PC-9 (cell line): Measurements from ENCODE around the gene BBX. TPM values are rescaled to one million over a fixed set of nuclear protein-coding genes. Genes with fewer than 3 reads are reported as not detected.

Source experiments
- BruUV-seq: library from RNA; stranded (reverse); fragments of 400-500 nt; replicated peaks from 2 replicates; lab custom pipeline; 2021; lab: Mats Ljungman, UMichigan
- CTCF ChIA-PET: fragments of 300-600 bp; sonication (Branson Sonifier 250); formaldehyde crosslinking; loops from one replicate; lab custom pipeline; 2022; ENCODE audit warnings: antibody characterized with exemption; lab: Charles Lee
- POLR2A ChIA-PET: fragments of 300-600 bp; sonication (Branson Sonifier 250); formaldehyde crosslinking; loops from one replicate; lab custom pipeline; 2022; ENCODE audit warnings: antibody characterized with exemption; ENCODE audit not compliant: unreplicated experiment; lab: Charles Lee
- DNase-seq, 2 experiments: peaks; one replicate each; pipeline versions ENCODE4 v3.0.0 to v3.0.0-alpha.2; 2015 to 2022; ENCODE audit warnings: mixed read lengths in 1 of 2
- H2AFZ ChIP-seq: fragments of 200-600 bp; sonication (generic); 2 replicates; pipeline ENCODE4 v1.8.1; 2017; ENCODE audit warnings: antibody characterized with exemption
- H3F3A ChIP-seq: fragments of 200-600 bp; sonication (generic); 2 replicates; pipeline ENCODE4 v1.8.1; 2017; ENCODE audit warnings: antibody characterized with exemption, mild to moderate bottlenecking, low read depth; ENCODE audit not compliant: insufficient read depth
- H3K27ac ChIP-seq: fragments of 200-600 bp; sonication (generic); 2 replicates; pipeline ENCODE4 v1.6.1; 2016; ENCODE audit warnings: mixed run types
- H3K27me3 ChIP-seq: fragments of 200-600 bp; sonication (generic); 2 replicates; pipeline ENCODE4 v1.6.1; 2016; ENCODE audit warnings: low read depth, mixed run types; ENCODE audit not compliant: insufficient read depth
- H3K36me3 ChIP-seq: fragments of 200-600 bp; sonication (generic); 2 replicates; pipeline ENCODE4 v1.6.1; 2016; ENCODE audit warnings: low read depth, mixed run types
- H3K4me1 ChIP-seq: fragments of 200-600 bp; sonication (generic); replicated peaks from 2 replicates; pipeline ENCODE4 v1.6.1; 2016; ENCODE audit warnings: mixed run types; ENCODE audit not compliant: insufficient read depth
- H3K4me2 ChIP-seq: fragments of 200-600 bp; sonication (generic); 2 replicates; pipeline ENCODE4 v1.6.1; 2017; ENCODE audit warnings: mixed run types
- H3K4me3 ChIP-seq: fragments of 200-600 bp; sonication (generic); 2 replicates; pipeline ENCODE4 v1.6.1; 2016; ENCODE audit warnings: mixed run types
- H3K79me2 ChIP-seq: fragments of 200-600 bp; sonication (generic); 2 replicates; pipeline ENCODE4 v1.6.1; 2017; ENCODE audit warnings: low read depth, mixed run types
- H3K9me2 ChIP-seq: fragments of 200-600 bp; sonication (generic); 2 replicates; pipeline ENCODE4 v1.8.1; 2017; ENCODE audit warnings: mild to moderate bottlenecking; ENCODE audit not compliant: insufficient read depth
- H3K9me3 ChIP-seq: fragments of 200-600 bp; sonication (generic); 2 replicates; pipeline ENCODE4 v1.8.1; 2016; ENCODE audit warnings: low read depth; ENCODE audit not compliant: insufficient read depth
- H4K20me1 ChIP-seq: fragments of 200-600 bp; sonication (generic); 2 replicates; pipeline ENCODE4 v1.8.1; 2017; ENCODE audit not compliant: insufficient read depth
- EZH2 ChIP-seq: fragments of 200-600 bp; sonication (generic); IDR thresholded peaks from 2 replicates; pipeline ENCODE4 v1.8.0; 2017; ENCODE audit warnings: antibody characterized with exemption, low read depth
- intact Hi-C: fragments of 100-400 bp; cut with micrococcal nuclease; formaldehyde crosslinking; loops from one replicate; pipeline ENCODE4 v1.10.0; 2022; ENCODE audit not compliant: unreplicated experiment
- total RNA-seq: library from RNA; stranded (reverse); gene quantifications from 2 replicates; pipeline ENCODE4 v1.2.3, GENCODE V29; 2021
- TF ChIP-seq, protein P1 (sequence below): fragments of 200-600 bp; sonication (generic); conservative IDR thresholded peaks from 2 replicates; pipeline ENCODE4 v1.6.1; 2017; ENCODE audit warnings: mixed run types, antibody characterized with exemption, mild to moderate bottlenecking, moderate library complexity

BBX gene
- total RNA-seq, 1 experiment from 2014 or later: 91.7 TPM

DNA sequence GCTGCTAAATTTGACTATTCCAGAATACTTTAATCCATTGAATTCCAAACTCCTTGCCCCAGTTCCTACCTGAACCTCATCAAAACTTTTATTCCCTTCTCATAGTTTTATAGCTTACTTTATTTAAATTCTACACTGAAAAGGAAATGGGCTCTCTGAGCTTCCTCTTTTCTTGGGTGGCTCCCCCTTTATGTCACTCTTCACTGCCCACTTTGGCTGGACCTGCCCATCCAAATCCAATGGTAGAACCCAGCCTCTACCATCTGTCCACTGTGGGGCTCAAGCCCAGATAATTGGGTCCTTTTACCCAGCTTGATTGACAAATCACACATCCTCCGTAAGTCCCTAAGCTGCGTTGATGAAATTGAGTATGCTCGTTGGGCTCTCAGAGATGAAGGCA lies 216.5 kb downstream of the BBX start:
- 0 out of 2 replicates have a peak, but pooled peaks cover 3% of the 10 kb centered on the region for H3K36me3 ChIP-seq
- DNase-seq: no peak
- H3K9me3 ChIP-seq: no peaks in the 10 kb centered on the region
- H3K4me2 ChIP-seq: no peak overlapping the region
- no TSS peak for BruUV-seq
- ChIA-PET POLR2A (no interaction called here), CTCF (interaction anchor here (0.5 to 0.9 kb wide), 2 partner anchors 63 to 426 kb away, joined by 3 to 4 read pairs; no protein-coding TSS in a partner anchor)
- H3K27me3 ChIP-seq: no peaks in the 10 kb centered on the region
- H3K4me3 ChIP-seq: no peak overlapping the region
- no peak overlapping the region for H3K27ac ChIP-seq
- no peak overlapping the region for H2AFZ ChIP-seq
- no peaks in the 10 kb centered on the region for H4K20me1 ChIP-seq
- intact Hi-C loops: no loop called here
- H3F3A ChIP-seq: no peaks in the 10 kb centered on the region
- no peaks in the 10 kb centered on the region for H3K4me1 ChIP-seq
- H3K9me2 ChIP-seq: peaks cover 2% of the 10 kb centered on the region; the same call in 1 of the 2 replicates
- no peaks in the 10 kb centered on the region for H3K79me2 ChIP-seq
- TF ChIP-seq, protein P1, sequence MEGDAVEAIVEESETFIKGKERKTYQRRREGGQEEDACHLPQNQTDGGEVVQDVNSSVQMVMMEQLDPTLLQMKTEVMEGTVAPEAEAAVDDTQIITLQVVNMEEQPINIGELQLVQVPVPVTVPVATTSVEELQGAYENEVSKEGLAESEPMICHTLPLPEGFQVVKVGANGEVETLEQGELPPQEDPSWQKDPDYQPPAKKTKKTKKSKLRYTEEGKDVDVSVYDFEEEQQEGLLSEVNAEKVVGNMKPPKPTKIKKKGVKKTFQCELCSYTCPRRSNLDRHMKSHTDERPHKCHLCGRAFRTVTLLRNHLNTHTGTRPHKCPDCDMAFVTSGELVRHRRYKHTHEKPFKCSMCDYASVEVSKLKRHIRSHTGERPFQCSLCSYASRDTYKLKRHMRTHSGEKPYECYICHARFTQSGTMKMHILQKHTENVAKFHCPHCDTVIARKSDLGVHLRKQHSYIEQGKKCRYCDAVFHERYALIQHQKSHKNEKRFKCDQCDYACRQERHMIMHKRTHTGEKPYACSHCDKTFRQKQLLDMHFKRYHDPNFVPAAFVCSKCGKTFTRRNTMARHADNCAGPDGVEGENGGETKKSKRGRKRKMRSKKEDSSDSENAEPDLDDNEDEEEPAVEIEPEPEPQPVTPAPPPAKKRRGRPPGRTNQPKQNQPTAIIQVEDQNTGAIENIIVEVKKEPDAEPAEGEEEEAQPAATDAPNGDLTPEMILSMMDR: no peak
- no peak for TF ChIP-seq EZH2

DNA sequence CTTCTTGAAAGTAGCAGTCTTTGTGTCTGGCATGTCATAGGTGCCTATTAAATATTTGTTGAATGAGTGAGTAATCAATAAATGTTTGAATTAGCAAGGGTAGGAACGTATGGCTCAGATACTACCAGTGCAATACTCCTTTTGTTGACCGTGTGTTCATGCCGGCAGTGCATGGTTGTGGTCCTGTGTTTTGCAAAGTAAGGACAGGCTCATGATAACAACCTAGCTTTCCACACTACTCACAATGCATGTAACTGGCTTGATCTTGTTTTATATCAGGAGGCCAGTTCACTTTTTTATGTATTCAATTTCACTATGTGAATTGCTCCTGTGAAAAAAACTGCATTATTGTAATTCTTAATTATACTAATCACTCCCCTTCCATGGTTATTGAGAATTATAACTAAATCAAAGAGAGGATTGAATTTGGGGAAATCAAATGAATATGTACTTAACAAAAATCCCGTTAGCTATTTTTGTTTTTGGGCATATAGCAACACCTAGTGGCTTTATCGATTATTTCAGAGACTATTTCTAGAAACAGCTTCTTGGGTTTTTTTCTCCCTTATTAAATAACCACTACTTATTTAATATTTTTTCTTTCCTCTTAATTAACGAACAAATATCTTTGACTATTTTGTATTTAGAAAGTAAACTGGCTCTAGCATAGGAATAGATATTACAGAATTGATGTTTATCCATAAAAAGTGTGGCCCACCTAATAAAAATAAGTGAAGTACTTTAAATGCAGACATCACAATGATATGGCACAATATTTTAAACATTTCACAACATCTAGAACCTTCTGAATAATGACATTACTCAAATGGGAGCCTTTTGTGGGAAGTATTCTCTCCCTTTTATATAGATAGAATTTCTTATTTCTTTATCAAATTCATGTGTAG lies 218.5 kb downstream of the BBX start:
- H3K27me3 ChIP-seq: no peaks in the 10 kb centered on the region
- DNase-seq: no peak
- H4K20me1 ChIP-seq: no peaks in the 10 kb centered on the region
- TF ChIP-seq EZH2: no peak
- TF ChIP-seq, protein P1: peak; percentile 83
- BruUV-seq: no TSS peak
- no peak overlapping the region for H3K4me3 ChIP-seq
- H3F3A ChIP-seq: no peaks in the 10 kb centered on the region
- H3K9me2 ChIP-seq: no peaks in the 10 kb centered on the region
- intact Hi-C loops: loop anchor here (1.0 kb wide), 1 partner anchor 505 kb away; no protein-coding TSS in a partner anchor
- H3K9me3 ChIP-seq: no peaks in the 10 kb centered on the region
- peaks cover 7% of the 10 kb centered on the region; the same call in 1 of the 2 replicates for H3K36me3 ChIP-seq
- H3K79me2 ChIP-seq: no peaks in the 10 kb centered on the region
- H3K4me1 ChIP-seq: no peaks in the 10 kb centered on the region
- ChIA-PET POLR2A (no interaction called here), CTCF (interaction anchor here (0.7 to 1.2 kb wide), 3 partner anchors 64 to 1119 kb away, joined by 3 to 4 read pairs (median 4); no protein-coding TSS in a partner anchor)
- H3K4me2 ChIP-seq: no peak overlapping the region
- no peak overlapping the region for H2AFZ ChIP-seq
- H3K27ac ChIP-seq: no peak overlapping the region

GRCh38 chr3:107745354-107745753 lies 222.6 kb downstream of the BBX start:
- POLR2A ChIA-PET: interaction anchor here (0.6 kb wide), 1 partner anchor 8 kb away, joined by 3 read pairs; no protein-coding TSS in a partner anchor
- intact Hi-C loops: no loop called here
- no TSS peak for BruUV-seq

More at GRCh38 chr3:107745354-107745753, 222.6 kb downstream of the BBX start:
- H3K9me2 ChIP-seq: no peaks in the 10 kb centered on the region
- H3K4me1 ChIP-seq: no peaks in the 10 kb centered on the region
- no peak overlapping the region for H3K4me3 ChIP-seq
- H3K4me2 ChIP-seq: no peak overlapping the region
- no peaks in the 10 kb centered on the region for H3K9me3 ChIP-seq
- CTCF ChIA-PET: interaction anchor here (0.7 kb wide), 1 partner anchor 80 kb away, joined by 3 read pairs; no protein-coding TSS in a partner anchor
- no peaks in the 10 kb centered on the region for H3K27me3 ChIP-seq
- no peak overlapping the region for H3K27ac ChIP-seq
- TF ChIP-seq, protein P1: no peak
- TF ChIP-seq EZH2: no peak
- H3F3A ChIP-seq: no peaks in the 10 kb centered on the region
- H4K20me1 ChIP-seq: no peaks in the 10 kb centered on the region
- no peak for DNase-seq
- H2AFZ ChIP-seq: no peak overlapping the region
- H3K79me2 ChIP-seq: no peaks in the 10 kb centered on the region
- peaks cover 7% of the 10 kb centered on the region; the same call in 1 of the 2 replicates for H3K36me3 ChIP-seq
